Activated naive CD4-positive, alpha-beta T cell treated with anti-CD3 and anti-CD28 coated beads for 36 hours (primary cell): ENCODE results near the gene RBMS3. TPM values are rescaled to one million over a fixed set of nuclear protein-coding genes. Genes with fewer than 3 reads are reported as not detected.

Experiments used
- CTCF ChIA-PET: fragments of 350-600 bp; sonication (Branson Sonifier 250); formaldehyde crosslinking; loops from one replicate; lab custom pipeline; 2021; ENCODE audit warnings: antibody characterized with exemption; lab: Charles Lee
- DNase-seq: peaks from one replicate; pipeline ENCODE4 v3.0.0-alpha.2; 2020
- H3K27ac Mint-ChIP-seq: one replicate; pipeline ENCODE4 v1.8.0; 2021; ENCODE audit warnings: mild to moderate bottlenecking, mixed read lengths
- H3K27me3 Mint-ChIP-seq: one replicate; pipeline ENCODE4 v1.8.0; 2021; ENCODE audit warnings: low read depth, mixed read lengths
- H3K36me3 Mint-ChIP-seq: one replicate; pipeline ENCODE4 v1.8.0; 2021; ENCODE audit warnings: low read depth, mixed read lengths
- H3K4me1 Mint-ChIP-seq: one replicate; pipeline ENCODE4 v1.8.0; 2021; ENCODE audit warnings: low read depth, mixed read lengths
- H3K4me3 Mint-ChIP-seq: one replicate; pipeline ENCODE4 v1.8.0; 2021; ENCODE audit warnings: mild to moderate bottlenecking, moderate library complexity, mixed read lengths
- H3K9me3 Mint-ChIP-seq: one replicate; pipeline ENCODE4 v1.8.0; 2021; ENCODE audit warnings: mixed read lengths
- intact Hi-C: fragments of 100-400 bp; cut with micrococcal nuclease; formaldehyde crosslinking; loops from one replicate; pipeline ENCODE4 v1.15.1; 2023
- total RNA-seq, 2 experiments: library from RNA; stranded (reverse); gene quantifications; one replicate each; pipeline ENCODE4 v1.2.3, GENCODE V29; 2021

RBMS3 gene
- total RNA-seq, 2 experiments from 2014 or later: 0.84 to 1.1 TPM

DNA sequence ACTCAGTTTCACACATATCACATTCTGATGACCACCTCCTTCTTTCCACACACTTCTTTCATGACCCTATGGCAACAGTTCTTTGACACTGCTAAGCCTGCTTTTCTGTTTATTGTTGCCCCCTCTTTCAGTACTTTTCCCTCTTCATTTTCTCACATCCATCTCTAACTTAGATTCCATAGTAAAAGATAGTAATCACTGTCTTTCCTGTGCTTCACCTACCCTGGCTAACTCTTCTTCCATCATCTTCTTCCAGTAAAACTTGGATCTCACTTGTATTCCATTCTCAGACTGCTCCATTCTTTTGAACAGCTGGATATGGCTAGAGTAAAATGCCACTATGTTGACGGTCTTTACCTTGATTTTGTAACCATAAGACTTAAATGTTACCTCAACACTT lies 692.9 kb downstream of the RBMS3 start:
- intact Hi-C loops: no loop called here
- Mint-ChIP-seq H3K27me3 (peaks cover 19% of the 10 kb centered on the region), H3K4me1 (no peaks in the 10 kb centered on the region), H3K9me3 (no peaks in the 10 kb centered on the region), H3K4me3 (no peak overlapping the region), H3K36me3 (no peaks in the 10 kb centered on the region), H3K27ac (no peak overlapping the region)
- CTCF ChIA-PET: no interaction called here
- no peak for DNase-seq

DNA sequence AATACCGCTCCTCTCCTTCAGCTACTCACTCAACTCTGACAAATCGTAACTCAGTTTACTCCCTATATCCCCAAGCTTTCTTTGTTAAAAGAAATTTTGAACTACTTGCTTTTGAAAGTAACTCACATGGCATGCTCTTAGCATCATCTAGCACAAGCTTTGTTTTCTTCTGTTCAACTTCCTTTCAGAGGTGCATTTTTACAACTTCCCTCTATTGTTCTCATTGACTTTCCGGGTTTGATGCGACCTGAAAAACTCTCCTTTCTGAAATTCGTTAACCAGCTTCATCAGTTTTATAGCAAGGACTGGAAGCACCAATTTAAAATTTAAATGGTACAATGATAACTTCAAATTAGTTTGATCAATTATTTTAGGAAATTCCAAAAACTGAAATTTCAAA lies 696.0 kb downstream of the RBMS3 start:
- Mint-ChIP-seq H3K27me3 (peaks cover 14% of the 10 kb centered on the region), H3K4me3 (no peak overlapping the region), H3K27ac (no peak overlapping the region), H3K4me1 (no peaks in the 10 kb centered on the region), H3K9me3 (no peaks in the 10 kb centered on the region), H3K36me3 (no peaks in the 10 kb centered on the region)
- intact Hi-C loops: no loop called here
- DNase-seq: no peak
- CTCF ChIA-PET: no interaction called here

DNA sequence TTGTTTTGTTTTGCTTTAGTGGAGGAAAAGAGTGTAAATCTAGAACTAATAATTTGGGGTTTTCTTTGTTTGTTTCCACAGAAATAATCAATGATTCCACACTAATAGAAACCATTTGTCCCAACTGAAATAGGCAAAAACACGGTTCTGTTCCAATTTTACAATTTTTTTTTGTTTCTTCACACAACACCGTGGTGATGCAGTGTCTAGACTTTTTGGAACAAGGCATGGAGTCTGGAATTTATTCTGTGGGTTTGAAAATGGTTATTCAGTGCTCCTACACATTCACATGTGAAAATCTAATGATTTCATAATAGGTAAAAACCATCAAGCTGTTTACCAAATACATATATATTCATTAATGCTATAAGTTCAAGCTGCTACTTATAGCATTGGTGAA lies 696.5 kb downstream of the RBMS3 start:
- Mint-ChIP-seq H3K9me3 (peaks cover 2% of the 10 kb centered on the region), H3K4me1 (no peaks in the 10 kb centered on the region), H3K4me3 (no peak overlapping the region), H3K27ac (no peak overlapping the region), H3K36me3 (peaks cover under 1% of the 10 kb centered on the region), H3K27me3 (peaks cover 12% of the 10 kb centered on the region)
- CTCF ChIA-PET: no interaction called here
- intact Hi-C loops: no loop called here
- DNase-seq: no peak

DNA sequence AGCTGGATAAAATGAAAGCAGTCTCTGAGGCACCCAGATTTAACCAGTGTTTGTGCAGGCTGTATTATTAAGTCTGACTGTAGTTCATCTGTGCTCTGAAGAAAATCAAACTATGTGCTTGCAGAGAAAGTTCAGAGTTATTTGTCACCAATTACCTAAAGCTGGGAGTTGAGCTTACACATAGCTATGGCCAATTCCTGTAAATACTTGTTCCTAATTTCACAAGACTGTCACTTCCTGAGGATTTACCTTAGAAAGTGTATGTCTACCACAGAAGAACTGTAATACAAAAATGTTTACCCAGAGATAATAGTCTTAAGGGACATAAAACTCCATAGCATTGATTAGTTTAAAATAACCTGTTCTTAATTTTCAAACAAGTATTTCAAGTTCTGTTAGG lies 697.2 kb downstream of the RBMS3 start:
- Mint-ChIP-seq H3K36me3 (peaks cover 2% of the 10 kb centered on the region), H3K9me3 (peaks cover 2% of the 10 kb centered on the region), H3K4me1 (no peaks in the 10 kb centered on the region), H3K27ac (no peak overlapping the region), H3K27me3 (peaks cover 13% of the 10 kb centered on the region), H3K4me3 (no peak overlapping the region)
- intact Hi-C loops: no loop called here
- CTCF ChIA-PET: no interaction called here
- DNase-seq: no peak

DNA sequence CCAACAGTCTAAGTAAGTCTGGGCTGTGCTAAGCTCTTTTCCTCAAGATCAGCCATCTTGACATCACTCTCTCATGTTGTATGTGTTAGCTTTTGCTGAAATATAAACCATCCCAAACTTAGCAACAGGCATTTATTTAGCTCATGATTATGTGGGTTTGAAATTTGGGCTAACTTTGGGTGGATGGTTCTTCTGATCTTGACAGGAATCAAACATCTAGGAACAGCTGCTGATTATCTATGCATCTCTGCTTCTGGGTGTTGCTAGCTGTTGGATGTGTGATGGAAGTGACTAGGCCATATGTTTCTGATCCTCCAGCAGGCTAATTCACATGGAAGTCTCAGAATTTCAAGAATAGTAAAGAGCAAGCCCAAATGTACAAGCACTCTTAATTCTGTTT lies 710.3 kb downstream of the RBMS3 start:
- no peak overlapping the region for H3K27ac Mint-ChIP-seq
- CTCF ChIA-PET: interaction anchor here (0.9 kb wide), 1 partner anchor 58 kb away, joined by 4 read pairs; no protein-coding TSS in a partner anchor
- intact Hi-C loops: no loop called here

DNA sequence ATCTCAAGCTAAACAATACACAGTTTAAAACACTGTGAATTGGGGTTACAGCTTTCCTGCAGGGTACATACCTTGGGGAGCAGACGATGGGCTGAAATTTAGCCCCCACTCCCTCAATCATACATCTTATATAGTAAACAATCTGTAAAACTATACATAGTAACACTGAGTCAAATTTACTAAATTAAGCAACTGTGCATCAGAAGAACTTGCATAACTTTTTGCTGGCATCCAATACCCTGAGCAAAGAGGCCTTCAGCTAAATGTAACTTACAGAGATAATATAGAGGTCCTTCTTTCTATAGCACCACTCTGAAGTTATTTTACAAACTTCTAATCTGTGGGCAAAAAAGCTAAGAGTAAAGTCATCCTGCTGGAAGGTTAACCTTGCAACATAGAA lies 721.9 kb downstream of the RBMS3 start:
- H3K36me3 Mint-ChIP-seq: no peaks in the 10 kb centered on the region
- no peaks in the 10 kb centered on the region for H3K27me3 Mint-ChIP-seq
- H3K4me1 Mint-ChIP-seq: peaks cover 3% of the 10 kb centered on the region
- CTCF ChIA-PET: interaction anchor here (1.9 kb wide), 1 partner anchor 10 kb away, joined by 8 read pairs; no protein-coding TSS in a partner anchor
- H3K9me3 Mint-ChIP-seq: peaks cover 4% of the 10 kb centered on the region
- intact Hi-C loops: no loop called here
- no peak overlapping the region for H3K4me3 Mint-ChIP-seq
- no peak for DNase-seq
- no peak overlapping the region for H3K27ac Mint-ChIP-seq

More for the DNA sequence above, 710.3 kb downstream of the RBMS3 start:
- no peaks in the 10 kb centered on the region for H3K4me1 Mint-ChIP-seq
- H3K9me3 Mint-ChIP-seq: no peaks in the 10 kb centered on the region
- no peaks in the 10 kb centered on the region for H3K36me3 Mint-ChIP-seq
- no peak overlapping the region for H3K4me3 Mint-ChIP-seq
- H3K27me3 Mint-ChIP-seq: peaks cover 4% of the 10 kb centered on the region
- DNase-seq: no peak

DNA sequence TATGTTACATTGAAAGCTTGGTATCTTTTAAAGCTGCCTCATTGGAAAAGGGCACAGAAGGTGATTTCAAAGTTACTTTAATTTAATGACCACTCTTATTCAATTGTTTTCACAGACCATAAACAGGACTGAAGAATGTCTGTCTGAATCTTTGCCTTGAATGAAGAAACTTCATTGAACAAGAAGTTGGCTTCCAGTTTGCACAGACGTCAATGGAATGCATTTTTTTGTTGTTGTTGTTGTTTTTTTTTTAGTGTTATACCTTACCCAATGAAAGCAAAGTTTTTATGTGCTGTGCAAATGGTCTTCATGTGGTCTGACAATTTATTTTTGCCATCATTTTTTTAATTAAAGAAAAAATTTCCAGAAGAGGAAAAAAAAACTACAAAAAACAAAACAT lies 722.9 kb downstream of the RBMS3 start:
- no peak for DNase-seq
- H3K4me3 Mint-ChIP-seq: no peak overlapping the region
- CTCF ChIA-PET: interaction anchor here (1.9 kb wide), 1 partner anchor 9 kb away, joined by 8 read pairs; no protein-coding TSS in a partner anchor
- peaks cover 2% of the 10 kb centered on the region for H3K9me3 Mint-ChIP-seq
- no peak overlapping the region for H3K27ac Mint-ChIP-seq
- H3K4me1 Mint-ChIP-seq: peaks cover 3% of the 10 kb centered on the region
- intact Hi-C loops: no loop called here
- H3K36me3 Mint-ChIP-seq: no peaks in the 10 kb centered on the region
- no peaks in the 10 kb centered on the region for H3K27me3 Mint-ChIP-seq

DNA sequence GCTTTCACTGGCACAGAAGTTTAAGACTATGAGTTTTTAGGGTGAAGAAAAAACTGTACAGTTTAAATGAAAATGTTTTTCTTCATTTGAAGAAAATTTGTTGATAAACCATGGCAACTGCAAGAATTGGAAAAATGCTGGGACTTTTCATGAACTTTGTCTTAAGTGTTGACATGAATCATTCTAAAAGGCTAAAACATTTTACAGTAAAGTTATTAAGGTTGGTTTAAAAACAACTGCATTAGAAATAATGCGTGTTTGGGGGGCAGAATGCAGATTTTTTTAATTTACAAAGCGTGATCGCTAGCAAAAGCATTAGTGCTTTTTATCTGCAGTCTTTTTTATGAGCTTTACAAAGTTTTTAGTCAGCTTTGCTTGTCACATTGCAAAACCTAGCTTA lies 723.6 kb downstream of the RBMS3 start:
- DNase-seq: no peak
- Mint-ChIP-seq H3K4me1 (peaks cover 3% of the 10 kb centered on the region), H3K27ac (no peak overlapping the region), H3K9me3 (no peaks in the 10 kb centered on the region), H3K27me3 (no peaks in the 10 kb centered on the region), H3K36me3 (no peaks in the 10 kb centered on the region), H3K4me3 (no peak overlapping the region)
- intact Hi-C loops: no loop called here
- CTCF ChIA-PET: no interaction called here

DNA sequence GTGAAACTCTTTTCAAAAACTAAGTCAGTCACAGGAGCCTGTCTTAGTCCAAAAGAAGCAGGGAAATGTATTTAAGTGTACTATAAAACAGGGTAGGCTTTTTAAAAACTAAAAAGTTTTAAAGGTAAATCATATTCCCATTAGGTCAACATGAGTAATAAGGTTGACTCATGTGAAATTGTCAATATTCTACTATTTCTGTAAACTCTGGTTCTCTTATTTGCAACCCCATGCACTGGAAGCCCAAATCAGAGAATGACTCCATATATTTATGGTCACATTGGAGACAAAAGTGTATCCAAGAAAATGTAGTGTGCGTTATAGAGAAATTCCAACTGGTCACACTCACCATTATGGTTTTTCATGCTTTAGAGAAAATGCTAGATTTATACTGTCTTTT lies 725.2 kb downstream of the RBMS3 start:
- no peak for DNase-seq
- Mint-ChIP-seq H3K4me1 (peaks cover 3% of the 10 kb centered on the region), H3K27ac (no peak overlapping the region), H3K4me3 (no peak overlapping the region), H3K36me3 (no peaks in the 10 kb centered on the region), H3K9me3 (no peaks in the 10 kb centered on the region), H3K27me3 (no peaks in the 10 kb centered on the region)
- CTCF ChIA-PET: no interaction called here
- intact Hi-C loops: no loop called here

DNA sequence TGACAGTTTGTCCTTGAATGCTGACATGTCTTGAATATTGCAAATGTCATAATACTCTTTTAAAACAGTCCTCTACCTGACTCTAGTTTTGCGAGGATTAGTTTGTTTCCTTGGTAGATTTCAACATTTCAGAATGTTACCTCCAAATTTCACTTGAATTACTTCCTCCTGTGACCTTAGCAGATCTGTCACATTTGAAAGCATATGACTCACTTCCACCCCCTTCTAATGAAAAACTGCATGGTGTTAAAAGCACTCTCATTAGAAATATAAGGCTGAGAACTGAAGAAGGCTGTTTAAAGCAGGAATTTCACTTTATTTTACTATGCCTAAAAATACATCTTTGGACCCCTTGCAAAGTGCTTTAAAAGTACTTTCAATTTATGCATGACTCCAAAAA lies 726.8 kb downstream of the RBMS3 start:
- no peak overlapping the region for H3K4me3 Mint-ChIP-seq
- DNase-seq: no peak
- CTCF ChIA-PET: no interaction called here
- intact Hi-C loops: no loop called here
- H3K27ac Mint-ChIP-seq: no peak overlapping the region
- peaks cover 3% of the 10 kb centered on the region for H3K4me1 Mint-ChIP-seq
- H3K36me3 Mint-ChIP-seq: no peaks in the 10 kb centered on the region
- no peaks in the 10 kb centered on the region for H3K9me3 Mint-ChIP-seq
- H3K27me3 Mint-ChIP-seq: no peaks in the 10 kb centered on the region

DNA sequence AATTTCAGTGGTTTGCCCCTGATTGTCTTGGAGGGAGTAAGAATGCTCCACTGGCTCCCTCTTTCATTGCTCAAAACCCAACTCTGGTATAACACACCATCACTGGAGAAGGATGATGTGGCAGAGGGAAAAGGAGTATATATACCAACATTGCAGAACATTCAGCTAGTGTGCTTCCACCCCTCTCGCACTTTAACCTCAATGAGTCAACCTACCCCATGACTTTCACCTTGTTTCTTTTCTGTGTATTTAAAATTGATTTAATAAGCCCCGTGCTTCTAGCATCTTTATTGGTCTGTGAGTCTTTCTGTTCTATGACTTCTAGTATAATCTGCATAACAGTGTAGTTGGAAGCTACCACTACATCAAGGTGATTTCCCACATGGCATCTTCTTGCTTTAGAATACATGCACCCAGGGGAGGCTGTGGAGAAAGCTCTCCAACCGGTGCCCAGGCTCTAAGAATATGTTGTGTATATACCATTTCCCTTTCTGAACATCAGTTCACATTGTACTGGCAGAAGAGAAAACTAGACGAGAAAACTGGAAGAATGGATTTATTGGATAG lies 730.4 kb downstream of the RBMS3 start:
- Mint-ChIP-seq H3K4me3 (no peak overlapping the region), H3K27ac (no peak overlapping the region)

DNA sequence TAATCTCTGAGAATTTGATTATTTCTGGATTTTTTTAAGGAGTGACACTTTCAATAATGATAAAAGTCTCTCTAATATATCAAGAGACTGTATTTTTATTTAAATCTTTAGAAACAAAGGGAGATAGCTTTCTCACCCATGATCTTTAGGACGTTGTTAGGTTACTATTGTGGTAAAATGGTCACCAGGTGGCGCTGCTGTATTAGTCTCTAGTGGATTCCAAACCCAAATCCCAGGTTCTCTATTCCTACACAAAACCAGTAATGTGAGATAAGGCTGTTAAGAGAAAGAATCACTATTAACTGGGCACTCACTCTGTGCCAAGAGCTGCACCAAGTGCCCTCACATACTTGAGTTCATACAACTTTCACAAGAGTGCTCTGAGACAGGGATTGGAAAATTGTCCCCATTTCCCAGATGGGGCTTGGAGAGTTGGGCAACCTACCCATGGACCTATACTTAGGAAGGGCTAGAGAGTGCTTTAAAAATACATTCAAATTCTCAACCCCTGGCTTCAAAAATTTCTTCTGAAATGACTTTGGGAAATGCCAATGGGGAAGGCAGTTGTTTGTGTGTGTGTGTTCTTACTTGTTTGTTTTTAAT lies 732.2 kb downstream of the RBMS3 start:
- CTCF ChIA-PET: interaction anchor here (0.6 to 1.7 kb wide), 16 partner anchors 8 to 947 kb away, joined by 3 to 11 read pairs (median 5); no protein-coding TSS in a partner anchor
- intact Hi-C loops: loop anchor here (1.0 to 10.0 kb wide), 3 partner anchors 186 to 1098 kb away; no protein-coding TSS in a partner anchor
- Mint-ChIP-seq H3K4me3 (no peak overlapping the region), H3K27ac (no peak overlapping the region), H3K27me3 (no peaks in the 10 kb centered on the region), H3K4me1 (no peaks in the 10 kb centered on the region), H3K9me3 (no peaks in the 10 kb centered on the region), H3K36me3 (no peaks in the 10 kb centered on the region)
- DNase-seq: peak; percentile 72

More for the DNA sequence above, 730.4 kb downstream of the RBMS3 start:
- intact Hi-C loops: loop anchor here (10.0 kb wide), 1 partner anchor 1097 kb away; no protein-coding TSS in a partner anchor
- H3K36me3 Mint-ChIP-seq: no peaks in the 10 kb centered on the region
- no peaks in the 10 kb centered on the region for H3K9me3 Mint-ChIP-seq
- DNase-seq: no peak
- CTCF ChIA-PET: interaction anchor here (0.7 to 1.6 kb wide), 5 partner anchors 18 to 1055 kb away, joined by 3 to 5 read pairs (median 3); no protein-coding TSS in a partner anchor
- H3K27me3 Mint-ChIP-seq: no peaks in the 10 kb centered on the region
- H3K4me1 Mint-ChIP-seq: peaks cover 3% of the 10 kb centered on the region

DNA sequence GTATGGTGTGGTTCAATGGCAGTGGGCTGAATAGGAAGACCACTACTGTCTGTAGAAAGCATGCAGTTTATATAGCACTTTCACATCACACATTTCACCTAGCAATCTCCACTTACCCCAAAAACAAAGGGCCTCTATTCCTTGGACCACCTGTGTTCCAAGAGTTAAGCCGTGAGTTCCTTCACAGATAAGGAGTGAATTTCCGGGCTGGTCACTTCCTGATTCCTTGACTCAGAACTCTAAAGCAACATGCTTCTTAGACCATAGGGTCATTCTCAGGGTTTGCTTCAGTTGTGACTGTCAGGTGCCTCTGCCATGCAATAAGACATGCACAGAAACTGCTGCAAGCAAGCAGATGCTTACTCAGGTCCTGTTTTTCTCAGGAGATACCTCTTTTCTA lies 737.0 kb downstream of the RBMS3 start:
- CTCF ChIA-PET: interaction anchor here (0.6 kb wide), 1 partner anchor 974 kb away, joined by 3 read pairs; no protein-coding TSS in a partner anchor
- H3K9me3 Mint-ChIP-seq: no peaks in the 10 kb centered on the region
- H3K27me3 Mint-ChIP-seq: peaks cover 15% of the 10 kb centered on the region
- H3K36me3 Mint-ChIP-seq: no peaks in the 10 kb centered on the region
- no peak overlapping the region for H3K27ac Mint-ChIP-seq
- intact Hi-C loops: loop anchor here (10.0 kb wide), 1 partner anchor 1103 kb away; no protein-coding TSS in a partner anchor
- H3K4me3 Mint-ChIP-seq: no peak overlapping the region
- no peak for DNase-seq
- no peaks in the 10 kb centered on the region for H3K4me1 Mint-ChIP-seq
